ENCODE results near the gene CEP170B.

The CEP170B gene

GRCh38 chr14:104928391-104929133, 63.5 kb downstream of the CEP170B start:
- no peaks in the 10 kb centered on the region; the same call in 1 of the 2 replicates for H3K9me3 ChIP-seq
- peaks cover 79% of the 10 kb centered on the region for H3K4me1 ChIP-seq
- H3K4me2 ChIP-seq, result peak overlapping the region; percentile 100
- H3K27me3 ChIP-seq, result no peaks in the 10 kb centered on the region
- H4K20me1 ChIP-seq, result peaks cover 28% of the 10 kb centered on the region; the same call in 1 of the 2 replicates
- no peak overlapping the region for H3K4me3 ChIP-seq
- TF ChIP-seq Cebpa-rat (IDR thresholded peaks at IDR 0.05), result no peak
- peak overlapping the region; percentile 87; the same call in 1 of the 2 replicates for H3K9ac ChIP-seq
- H3K27ac ChIP-seq, result peak overlapping the region; percentile 96
- H3K36me3 ChIP-seq, result peaks cover 44% of the 10 kb centered on the region

GRCh38 chr14:104929268-104930230, 64.5 kb downstream of the CEP170B start:
- TF ChIP-seq Cebpa-rat (IDR thresholded peaks at IDR 0.05), result no peak
- H3K9ac ChIP-seq, result no peak overlapping the region

GRCh38 chr14:104930526-104931303, 65.6 kb downstream of the CEP170B start:
- H3K4me2 ChIP-seq, result no peak overlapping the region
- H3K27me3 ChIP-seq, result peaks cover 6% of the 10 kb centered on the region; the same call in 1 of the 2 replicates
- no peak for TF ChIP-seq Cebpa-rat (IDR thresholded peaks at IDR 0.05)
- H3K9me3 ChIP-seq, result no peaks in the 10 kb centered on the region
- H3K27ac ChIP-seq, result peak overlapping the region; percentile 59
- H4K20me1 ChIP-seq, result peaks cover 28% of the 10 kb centered on the region; the same call in 1 of the 2 replicates
- peaks cover 75% of the 10 kb centered on the region for H3K4me1 ChIP-seq
- H3K9ac ChIP-seq, result no peak overlapping the region
- peaks cover 44% of the 10 kb centered on the region for H3K36me3 ChIP-seq
- no peak overlapping the region for H3K4me3 ChIP-seq

More at GRCh38 chr14:104929268-104930230, 64.5 kb downstream of the CEP170B start:
- H3K4me2 ChIP-seq, result no peak overlapping the region
- peaks cover 75% of the 10 kb centered on the region for H3K4me1 ChIP-seq
- peaks cover 28% of the 10 kb centered on the region; the same call in 1 of the 2 replicates for H4K20me1 ChIP-seq
- H3K9me3 ChIP-seq, result no peaks in the 10 kb centered on the region
- H3K27ac ChIP-seq, result 0 out of 2 replicates have a peak overlapping the region, but pooled peaks have one; percentile 19
- peaks cover 6% of the 10 kb centered on the region; the same call in 1 of the 2 replicates for H3K27me3 ChIP-seq
- H3K4me3 ChIP-seq, result no peak overlapping the region
- peaks cover 44% of the 10 kb centered on the region for H3K36me3 ChIP-seq

- Histone ChIP-seq H3K9me3 (no peaks in the 10 kb centered on the region), H4K20me1 (peaks cover 28% of the 10 kb centered on the region; the same call in 1 of the 2 replicates), H3K4me1 (peaks cover 75% of the 10 kb centered on the region), H3K4me3 (no peak overlapping the region), H3K27ac (peak overlapping the region; percentile 59), H3K36me3 (peaks cover 44% of the 10 kb centered on the region), H3K27me3 (peaks cover 6% of the 10 kb centered on the region; the same call in 1 of the 2 replicates), H3K9ac (no peak overlapping the region), H3K4me2 (peak overlapping the region; percentile 86)
- no peak for TF ChIP-seq Cebpa-rat (IDR thresholded peaks at IDR 0.05)
Measured at GRCh38 chr14:104931304-104931770, 66.3 kb downstream of the CEP170B start.

GRCh38 chr14:104931771-104932675, 67.0 kb downstream of the CEP170B start:
- Histone ChIP-seq H4K20me1 (peaks cover 28% of the 10 kb centered on the region; the same call in 1 of the 2 replicates), H3K4me1 (peaks cover 74% of the 10 kb centered on the region), H3K27ac (peak overlapping the region; percentile 75), H3K4me2 (peak overlapping the region; percentile 86), H3K9ac (peak overlapping the region; percentile 73; the same call in 1 of the 2 replicates), H3K9me3 (no peaks in the 10 kb centered on the region), H3K27me3 (peaks cover 6% of the 10 kb centered on the region; the same call in 1 of the 2 replicates), H3K36me3 (peaks cover 44% of the 10 kb centered on the region), H3K4me3 (peak overlapping the region; percentile 65)
- TF ChIP-seq Cebpa-rat (IDR thresholded peaks at IDR 0.05), result no peak

- Histone ChIP-seq H3K9me3 (no peaks in the 10 kb centered on the region), H3K4me1 (peaks cover 72% of the 10 kb centered on the region), H3K9ac (peak overlapping the region; percentile 73), H3K27me3 (peaks cover 6% of the 10 kb centered on the region; the same call in 1 of the 2 replicates), H3K36me3 (peaks cover 44% of the 10 kb centered on the region), H4K20me1 (peaks cover 28% of the 10 kb centered on the region; the same call in 1 of the 2 replicates), H3K4me3 (peak overlapping the region; percentile 65), H3K4me2 (peak overlapping the region; percentile 86), H3K27ac (peak overlapping the region; percentile 75)
- no peak for TF ChIP-seq Cebpa-rat (IDR thresholded peaks at IDR 0.05)
Measured at GRCh38 chr14:104932676-104933631, 67.9 kb downstream of the CEP170B start.

All from BLaER1 (cell line).